22Rv1 (cell line): Measurements from ENCODE around the gene NPTX1.

ENCODE experiments used
- CTCF ChIP-seq: fragments of 450-650 bp; IDR thresholded peaks from 2 replicates; pipeline ENCODE4 v1.5.1; 2017; ENCODE audit warnings: mild to moderate bottlenecking
- ZFX ChIP-seq: fragments of 450-650 bp; IDR thresholded peaks from 2 replicates; pipeline ENCODE4 v1.6.1; 2017; ENCODE audit warnings: antibody characterized with exemption, borderline replicate concordance

DNA sequence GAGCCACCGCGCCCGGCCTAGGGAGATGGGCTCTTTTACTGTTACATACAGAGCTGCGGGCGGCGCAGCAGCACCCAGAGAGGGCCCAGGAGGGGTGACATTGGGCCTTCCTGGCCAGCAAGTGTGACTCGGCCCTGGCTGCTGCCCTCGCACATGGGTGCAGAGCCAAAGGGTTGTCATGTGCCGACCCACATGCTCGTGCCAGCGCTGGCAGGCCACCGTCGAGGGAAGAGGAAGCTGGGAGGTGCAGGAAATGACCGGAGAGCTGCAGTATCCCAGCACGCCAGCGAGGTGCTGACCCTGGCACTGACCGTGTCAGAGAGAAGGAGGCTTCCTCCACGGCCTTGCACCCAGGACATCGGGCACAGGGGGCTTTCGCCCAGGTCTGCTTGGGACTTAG is 53.4 kb downstream of the NPTX1 start:
- no peak for TF ChIP-seq CTCF
- TF ChIP-seq ZFX = no peak
